AG09309 (cell line): ENCODE results near the gene RNF208.
A peak's percentile ranks its signal among the peaks of the same experiment; 100 is the strongest.

Source experiments
- DNase-seq: peaks from one replicate; pipeline ENCODE4 v3.0.0-alpha.2; 2010; ENCODE audit warnings: low read depth
- H3K4me3 ChIP-seq: 2 replicates; pipeline ENCODE4 v1.5.1; 2011; ENCODE audit warnings: mild to moderate bottlenecking, low read depth, low read length, moderate library complexity; ENCODE audit not compliant: control insufficient read depth
- CTCF ChIP-seq: IDR thresholded peaks from 2 replicates; pipeline ENCODE4 v1.5.1; 2011; ENCODE audit warnings: mild to moderate bottlenecking, low read depth, low read length, inconsistent platforms; ENCODE audit not compliant: insufficient read depth, control insufficient read depth; ENCODE audit errors: missing control alignments

The RNF208 gene

GRCh38 chr9:137222190-137223077, at the start of gene RNF208:
Gene RNF208 (minus strand): TSS chr9:137222240. CDS start chr9:137221212, 1,028 bp downstream.
- DNase-seq = no peak
- no peak for TF ChIP-seq CTCF
- H3K4me3 ChIP-seq = peak within 1 kb of the TSS; percentile 91

- no peak for TF ChIP-seq CTCF
- H3K4me3 ChIP-seq = no peak overlapping the region
- no peak for DNase-seq
These were observed 49.6 kb upstream of the RNF208 start for GRCh38 chr9:137271696-137272076.

- TF ChIP-seq CTCF = no peak
- DNase-seq = no peak
- no peak overlapping the region for H3K4me3 ChIP-seq
These were observed 49.1 kb upstream of the RNF208 start for GRCh38 chr9:137270929-137271695.

- no peak for DNase-seq
- H3K4me3 ChIP-seq = no peak overlapping the region
- no peak for TF ChIP-seq CTCF
These were observed 47.3 kb upstream of the RNF208 start for GRCh38 chr9:137269231-137269772.

GRCh38 chr9:137268538-137269201, 46.6 kb upstream of the RNF208 start:
- TF ChIP-seq CTCF = no peak
- no peak overlapping the region for H3K4me3 ChIP-seq
- no peak for DNase-seq

- no peak for DNase-seq
- no peak overlapping the region for H3K4me3 ChIP-seq
- no peak for TF ChIP-seq CTCF
These were observed 45.9 kb upstream of the RNF208 start for GRCh38 chr9:137267933-137268355.
